GM12801 (cell line): ENCODE data around the gene MOCS2.

Experiments
- TF ChIP-seq, protein P1 (sequence below): IDR thresholded peaks from one replicate; pipeline ENCODE4 v1.5.1; 2011; ENCODE audit warnings: control low read depth; ENCODE audit not compliant: insufficient read length; ENCODE audit errors: extremely low read depth

Gene MOCS2

GRCh38 chr5:53067641-53068040 is 41.9 kb downstream of the MOCS2 start:
- TF ChIP-seq, protein P1, sequence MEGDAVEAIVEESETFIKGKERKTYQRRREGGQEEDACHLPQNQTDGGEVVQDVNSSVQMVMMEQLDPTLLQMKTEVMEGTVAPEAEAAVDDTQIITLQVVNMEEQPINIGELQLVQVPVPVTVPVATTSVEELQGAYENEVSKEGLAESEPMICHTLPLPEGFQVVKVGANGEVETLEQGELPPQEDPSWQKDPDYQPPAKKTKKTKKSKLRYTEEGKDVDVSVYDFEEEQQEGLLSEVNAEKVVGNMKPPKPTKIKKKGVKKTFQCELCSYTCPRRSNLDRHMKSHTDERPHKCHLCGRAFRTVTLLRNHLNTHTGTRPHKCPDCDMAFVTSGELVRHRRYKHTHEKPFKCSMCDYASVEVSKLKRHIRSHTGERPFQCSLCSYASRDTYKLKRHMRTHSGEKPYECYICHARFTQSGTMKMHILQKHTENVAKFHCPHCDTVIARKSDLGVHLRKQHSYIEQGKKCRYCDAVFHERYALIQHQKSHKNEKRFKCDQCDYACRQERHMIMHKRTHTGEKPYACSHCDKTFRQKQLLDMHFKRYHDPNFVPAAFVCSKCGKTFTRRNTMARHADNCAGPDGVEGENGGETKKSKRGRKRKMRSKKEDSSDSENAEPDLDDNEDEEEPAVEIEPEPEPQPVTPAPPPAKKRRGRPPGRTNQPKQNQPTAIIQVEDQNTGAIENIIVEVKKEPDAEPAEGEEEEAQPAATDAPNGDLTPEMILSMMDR = no peak

GRCh38 chr5:53066088-53066487 is 43.5 kb downstream of the MOCS2 start:
- TF ChIP-seq, protein P1 = no peak

- TF ChIP-seq, protein P1 = no peak
Measured at GRCh38 chr5:53063791-53064190, 45.8 kb downstream of the MOCS2 start.

DNA sequence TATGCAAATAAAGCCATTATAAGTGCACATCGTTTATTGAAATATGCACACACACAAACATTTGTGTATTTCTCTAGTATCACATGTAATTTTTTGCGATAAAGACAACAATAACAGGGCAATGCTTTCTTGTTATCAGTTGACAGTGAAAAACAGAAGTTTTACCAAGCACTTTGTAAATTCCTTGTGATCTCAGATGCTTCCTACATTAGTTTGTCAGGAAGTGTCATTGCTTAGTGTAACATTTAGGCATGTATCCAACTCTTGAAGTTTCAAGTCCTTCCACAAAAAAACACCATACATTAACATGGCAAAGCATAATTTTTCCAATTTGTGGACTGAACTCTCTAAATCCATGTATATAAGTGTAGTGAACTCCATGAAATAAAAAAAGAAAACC is 46.4 kb downstream of the MOCS2 start:
- TF ChIP-seq, protein P1 = no peak

DNA sequence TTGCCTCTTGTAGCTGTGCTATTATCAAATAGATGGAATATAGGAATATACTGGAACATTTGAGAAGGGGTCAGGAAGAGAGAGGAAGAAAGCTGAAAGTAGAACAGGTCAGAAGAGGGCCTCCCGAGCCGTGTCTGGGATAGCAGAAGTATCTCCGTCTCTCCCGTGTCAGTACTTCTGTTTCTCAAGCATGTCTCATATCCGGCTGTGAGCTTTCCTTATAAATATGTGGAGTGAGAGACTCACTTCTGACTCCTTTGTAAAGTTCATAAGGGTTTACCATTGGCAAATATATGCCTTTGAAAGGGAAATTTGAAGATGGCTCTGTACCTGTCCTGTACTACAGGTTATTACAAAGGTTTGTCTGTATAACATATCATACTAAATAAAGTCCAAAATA is 50.3 kb downstream of the MOCS2 start:
- TF ChIP-seq, protein P1 = no peak

- TF ChIP-seq, protein P1 = no peak
Measured at GRCh38 chr5:53055365-53055764, 54.2 kb downstream of the MOCS2 start.

DNA sequence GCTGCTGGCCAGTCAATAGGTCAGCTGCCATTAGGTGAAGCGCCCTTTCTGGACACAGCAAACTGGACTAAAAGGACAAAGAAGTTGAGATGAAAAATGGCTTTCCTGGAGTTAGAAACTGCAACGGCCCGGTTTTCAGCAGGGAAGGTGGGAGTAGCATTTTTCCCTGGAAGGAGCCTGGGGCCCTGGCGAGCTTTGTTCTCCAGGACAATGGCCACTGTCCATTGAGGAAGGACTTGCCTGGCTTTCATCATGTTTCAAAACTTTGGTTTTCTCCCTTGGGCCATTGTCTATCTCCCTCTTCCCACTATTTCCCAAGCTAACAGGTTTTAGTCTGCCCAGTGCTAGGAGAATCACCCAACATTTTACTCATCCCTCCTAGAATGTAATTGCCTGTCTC is 56.2 kb downstream of the MOCS2 start:
- TF ChIP-seq, protein P1 = no peak

DNA sequence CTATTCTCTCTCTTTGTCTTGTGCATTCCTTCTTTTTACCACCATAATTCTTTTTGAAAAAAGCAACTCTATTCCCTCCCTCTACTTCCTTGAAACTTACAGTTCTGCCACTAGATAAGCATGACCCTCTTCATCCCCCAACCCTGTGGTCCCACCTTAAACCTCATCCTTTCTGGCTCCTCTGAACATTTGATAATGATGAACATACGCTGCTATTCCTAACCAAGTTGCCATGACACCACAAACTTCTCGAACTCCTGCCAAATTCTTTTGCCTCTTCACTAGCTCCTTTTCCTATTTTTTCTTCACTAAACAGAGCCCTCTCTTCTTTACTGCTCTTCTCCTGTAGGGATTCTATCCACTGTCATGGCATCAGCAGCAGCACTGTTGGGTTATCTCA is 57.1 kb downstream of the MOCS2 start:
- TF ChIP-seq, protein P1 = no peak
